Muscle of leg (tissue), 11 donors: ENCODE measurements around the gene CCDC51. TPM values are rescaled to one million over a fixed set of nuclear protein-coding genes. Genes with fewer than 3 reads are reported as not detected.
"Not testable (repeated sequence)": the region's sequence is repeated elsewhere in the genome, so short reads cannot be mapped to it uniquely, and the experiment has no call there.

ENCODE experiments used
- DNase-seq: peaks from one replicate; pipeline ENCODE4 v3.0.0; 2013
- H3K27ac ChIP-seq: one replicate; pipeline ENCODE4 v1.5.1; 2013; ENCODE audit warnings: mild to moderate bottlenecking, low read length, control low read depth
- H3K27me3 ChIP-seq: one replicate; pipeline ENCODE4 v1.6.1; 2013; ENCODE audit warnings: low read length; ENCODE audit not compliant: control insufficient read depth, insufficient read depth
- H3K36me3 ChIP-seq: one replicate; pipeline ENCODE4 v1.6.1; 2013; ENCODE audit warnings: low read length; ENCODE audit not compliant: control insufficient read depth, insufficient read depth
- H3K4me1 ChIP-seq: one replicate; pipeline ENCODE4 v1.6.1; 2013; ENCODE audit warnings: low read length; ENCODE audit not compliant: control insufficient read depth, insufficient read depth
- H3K4me3 ChIP-seq: one replicate; pipeline ENCODE4 v1.5.1; 2013; ENCODE audit warnings: low read length, control low read depth
- H3K9me3 ChIP-seq: replicated peaks from 2 replicates; pipeline ENCODE4 v1.6.1; 2013; ENCODE audit warnings: low read depth, low read length; ENCODE audit not compliant: control insufficient read depth
- WGBS: methylation state at CpG from one replicate; pipeline ENCODE4 v1.1.5; 2013; ENCODE audit warnings: missing lambda C conversion rate; ENCODE audit not compliant: insufficient coverage; 5-methylcytosine and 5-hydroxymethylcytosine counted together
- polyA plus RNA-seq, 8 donors: library from polyadenylated mRNA; unstranded; fragments of 120-200 nt; gene quantifications; one replicate each; pipeline versions ENCODE4 v1.2.1 to v1.2.3, GENCODE V29; 2013; ENCODE audit warnings: inconsistent platforms in 1 of 8, low replicate concordance in 1 of 8; ENCODE audit not compliant: insufficient read length in 8 of 8, insufficient read depth in 1 of 8
- total RNA-seq: library from RNA; stranded (reverse); fragments of 120-200 nt; gene quantifications from one replicate; pipeline ENCODE4 v1.2.4, GENCODE V29; 2013

Gene CCDC51
- total and polyA plus RNA-seq, 9 donors = 11.2 to 17.9 (median 13.2) TPM

- Histone ChIP-seq H3K9me3 (no peaks in the 10 kb centered on the region), H3K27ac (peak overlapping the region; percentile 100), H3K36me3 (peaks cover 60% of the 10 kb centered on the region), H3K4me3 (peak overlapping the region; percentile 69), H3K4me1 (peaks cover 69% of the 10 kb centered on the region), H3K27me3 (no peaks in the 10 kb centered on the region)
- DNase-seq = peak; percentile 41
- 37% methylated on average over 17 of the region's 19 CpGs for WGBS
Observed at GRCh38 chr3:48466386-48467109, 26.6 kb upstream of the CCDC51 start.

- Histone ChIP-seq H3K4me1 (peaks cover 63% of the 10 kb centered on the region), H3K27me3 (no peaks in the 10 kb centered on the region), H3K27ac (peak overlapping the region; percentile 100), H3K9me3 (no peaks in the 10 kb centered on the region), H3K36me3 (peaks cover 67% of the 10 kb centered on the region), H3K4me3 (peak overlapping the region; percentile 69)
- 3% methylated on average over 14 of the region's 21 CpGs for WGBS
- peak; percentile 100 for DNase-seq
Observed at GRCh38 chr3:48465531-48466378, 25.8 kb upstream of the CCDC51 start.

GRCh38 chr3:48465237-48465530, 25.3 kb upstream of the CCDC51 start:
- DNase-seq = no peak
- Histone ChIP-seq H3K4me3 (no peak overlapping the region), H3K27ac (peak overlapping the region; percentile 100), H3K9me3 (no peaks in the 10 kb centered on the region), H3K27me3 (no peaks in the 10 kb centered on the region), H3K36me3 (peaks cover 70% of the 10 kb centered on the region), H3K4me1 (peaks cover 59% of the 10 kb centered on the region)
- WGBS = 0% methylated on average over 2 of the region's 7 CpGs

GRCh38 chr3:48464713-48465221, 24.8 kb upstream of the CCDC51 start:
- 93% methylated on average over 16 of the region's 17 CpGs for WGBS
- DNase-seq = no peak
- Histone ChIP-seq H3K27ac (peak overlapping the region; percentile 100), H3K4me1 (peaks cover 54% of the 10 kb centered on the region), H3K9me3 (no peaks in the 10 kb centered on the region), H3K4me3 (no peak overlapping the region), H3K36me3 (peaks cover 70% of the 10 kb centered on the region), H3K27me3 (no peaks in the 10 kb centered on the region)

GRCh38 chr3:48463703-48464102, 23.8 kb upstream of the CCDC51 start:
- Histone ChIP-seq H3K36me3 (peaks cover 70% of the 10 kb centered on the region), H3K4me3 (no peak overlapping the region), H3K9me3 (no peaks in the 10 kb centered on the region), H3K27ac (no peak overlapping the region), H3K27me3 (no peaks in the 10 kb centered on the region), H3K4me1 (peaks cover 44% of the 10 kb centered on the region)
- 80% methylated on average over 7 of the region's 9 CpGs for WGBS
- DNase-seq = no peak

- not testable (repeated sequence) for DNase-seq, H3K9me3 ChIP-seq, H3K4me3 ChIP-seq, H3K27me3 ChIP-seq, H3K27ac ChIP-seq
- H3K4me1 ChIP-seq = peaks cover 24% of the 10 kb centered on the region
- WGBS = 88% methylated on average over 3 of the region's 7 CpGs
- H3K36me3 ChIP-seq = peaks cover 58% of the 10 kb centered on the region
Observed at GRCh38 chr3:48461767-48462166, 21.8 kb upstream of the CCDC51 start.

- Histone ChIP-seq H3K27me3 (no peaks in the 10 kb centered on the region), H3K27ac (no peak overlapping the region), H3K9me3 (no peaks in the 10 kb centered on the region), H3K36me3 (peaks cover 62% of the 10 kb centered on the region), H3K4me1 (peaks cover 12% of the 10 kb centered on the region), H3K4me3 (no peak overlapping the region)
- WGBS = 92% methylated on average over 2 of the region's 3 CpGs
- DNase-seq = no peak
Observed at GRCh38 chr3:48460517-48460902, 20.6 kb upstream of the CCDC51 start.

- Histone ChIP-seq H3K36me3 (peaks cover 62% of the 10 kb centered on the region), H3K4me3 (no peak overlapping the region), H3K27me3 (no peaks in the 10 kb centered on the region), H3K27ac (no peak overlapping the region), H3K4me1 (peaks cover 6% of the 10 kb centered on the region), H3K9me3 (no peaks in the 10 kb centered on the region)
- WGBS = 83% methylated on average over 5 of the region's 7 CpGs
- DNase-seq = no peak
Observed at GRCh38 chr3:48459773-48460516, 20.0 kb upstream of the CCDC51 start.

GRCh38 chr3:48459331-48459730, 19.4 kb upstream of the CCDC51 start:
- WGBS = 100% methylated on average over 2 of the region's 3 CpGs
- Histone ChIP-seq H3K4me3 (no peak overlapping the region), H3K36me3 (peaks cover 58% of the 10 kb centered on the region)

GRCh38 chr3:48456456-48456855, 16.5 kb upstream of the CCDC51 start:
- Histone ChIP-seq H3K36me3 (peaks cover 58% of the 10 kb centered on the region), H3K27ac (no peak overlapping the region), H3K4me3 (no peak overlapping the region), H3K4me1 (no peaks in the 10 kb centered on the region), H3K9me3 (no peaks in the 10 kb centered on the region), H3K27me3 (no peaks in the 10 kb centered on the region)
- no peak for DNase-seq
- WGBS = no CpG with 5 or more reads among the region's 1 CpG

More at GRCh38 chr3:48459331-48459730, 19.4 kb upstream of the CCDC51 start:
- Histone ChIP-seq H3K9me3 (no peaks in the 10 kb centered on the region), H3K27ac (no peak overlapping the region), H3K4me1 (no peaks in the 10 kb centered on the region), H3K27me3 (no peaks in the 10 kb centered on the region)
- no peak for DNase-seq
